ENCODE results near the gene DBP.

Gene DBP

GRCh38 chr19:48609571-48610108, 27.5 kb downstream of the DBP start:
- DNase-seq (ENCODE audit: low spot score) = no peak

GRCh38 chr19:48608798-48609263, 28.3 kb downstream of the DBP start:
- peak; percentile 37 for DNase-seq (ENCODE audit: low spot score)

GRCh38 chr19:48607359-48607755, 29.8 kb downstream of the DBP start:
- DNase-seq (ENCODE audit: low spot score) = no peak

GRCh38 chr19:48606463-48607358, 30.5 kb downstream of the DBP start, which contains the start of gene SPACA4:
Gene SPACA4 (plus strand): TSS chr19:48606742. CDS start chr19:48606979, 237 bp downstream.
- no peak for DNase-seq (ENCODE audit: low spot score)

- no peak for DNase-seq (ENCODE audit: low spot score)
Observed at GRCh38 chr19:48603850-48604249, 33.3 kb downstream of the DBP start.

- DNase-seq (ENCODE audit: low spot score) = no peak
Observed at GRCh38 chr19:48603449-48603848, 33.7 kb downstream of the DBP start.

GRCh38 chr19:48603001-48603400, 34.2 kb downstream of the DBP start:
- no peak for DNase-seq (ENCODE audit: low spot score)

- DNase-seq (ENCODE audit: low spot score) = no peak
Observed at GRCh38 chr19:48600679-48601417, 36.3 kb downstream of the DBP start.

GRCh38 chr19:48598996-48599700, 38.0 kb downstream of the DBP start:
- DNase-seq (ENCODE audit: low spot score) = no peak

- no peak for DNase-seq (ENCODE audit: low spot score)
Observed at GRCh38 chr19:48596679-48597465, 40.3 kb downstream of the DBP start.

- no peak for DNase-seq (ENCODE audit: low spot score)
Observed at GRCh38 chr19:48596237-48596636, 40.9 kb downstream of the DBP start.

- no peak for DNase-seq (ENCODE audit: low spot score)
Observed at GRCh38 chr19:48595833-48596232, 41.3 kb downstream of the DBP start.

- DNase-seq (ENCODE audit: low spot score) = no peak
Observed at GRCh38 chr19:48595171-48595570, 42.0 kb downstream of the DBP start.

GRCh38 chr19:48591021-48591420, 46.2 kb downstream of the DBP start:
- DNase-seq (ENCODE audit: low spot score) = no peak

GRCh38 chr19:48588670-48589401, 48.3 kb downstream of the DBP start:
- DNase-seq (ENCODE audit: low spot score) = peak; percentile 88

- DNase-seq (ENCODE audit: low spot score) = no peak
Observed at GRCh38 chr19:48587387-48587786, 49.8 kb downstream of the DBP start.

GRCh38 chr19:48582168-48582567, 55.0 kb downstream of the DBP start:
- no peak for DNase-seq (ENCODE audit: low spot score)

Data from hematopoietic multipotent progenitor cell treated with erythropoietin and hydrocortisone succinate and interleukin-3 and kit ligand, for 15 days (in vitro differentiated cells).